Measurements from ENCODE around the gene HSF5.

HSF5 gene

GRCh38 chr17:58394534-58395223, 93.5 kb downstream of the HSF5 start:
- no peaks in the 10 kb centered on the region for H4K20me1 ChIP-seq (ENCODE audit: insufficient read depth, low read length)
- TF ChIP-seq EZH2 (IDR thresholded peaks at IDR 0.05; ENCODE audit: borderline replicate concordance, low read depth, low read length, severe bottlenecking) (no peak), CTCF (IDR thresholded peaks at IDR 0.05; ENCODE audit: borderline replicate concordance, extremely low read depth, low read length, poor library complexity, severe bottlenecking) (no peak)
- DNase-seq = no peak
- no peak overlapping the region for H3K4me2 ChIP-seq (ENCODE audit: insufficient read depth, low read length)
- H3K79me2 ChIP-seq (ENCODE audit: insufficient read depth, low read length) = no peaks in the 10 kb centered on the region
- H3K9ac ChIP-seq (ENCODE audit: low read depth, low read length) = no peak overlapping the region
- H3K4me1 ChIP-seq (ENCODE audit: insufficient read depth, low read length) = no peaks in the 10 kb centered on the region
- H3K36me3 ChIP-seq (ENCODE audit: insufficient read depth, low read length) = no peaks in the 10 kb centered on the region
- peaks cover 29% of the 10 kb centered on the region for H3K27me3 ChIP-seq (ENCODE audit: insufficient read depth, low read length, poor library complexity)
- ATAC-seq (ENCODE audit: insufficient read depth, low read depth) = no peak
- no peak overlapping the region for H3K27ac ChIP-seq (ENCODE audit: low read length)
- no peaks in the 10 kb centered on the region for H3K9me3 ChIP-seq (ENCODE audit: insufficient read depth, low read length, severe bottlenecking)
- no peak overlapping the region for H2AFZ ChIP-seq (ENCODE audit: low read depth, low read length)
- H3K4me3 ChIP-seq (ENCODE audit: low read depth in 1 of 2, low read length in 2 of 2) = no peak overlapping the region

- DNase-seq (no peak), ATAC-seq (ENCODE audit: insufficient read depth, low read depth) (no peak)
- Histone ChIP-seq H3K9ac (ENCODE audit: low read depth, low read length) (no peak overlapping the region), H2AFZ (ENCODE audit: low read depth, low read length) (no peak overlapping the region), H3K27ac (ENCODE audit: low read length) (no peak overlapping the region), H3K4me2 (ENCODE audit: insufficient read depth, low read length) (no peak overlapping the region), H3K9me3 (ENCODE audit: insufficient read depth, low read length, severe bottlenecking) (no peaks in the 10 kb centered on the region), H3K79me2 (ENCODE audit: insufficient read depth, low read length) (no peaks in the 10 kb centered on the region), H4K20me1 (ENCODE audit: insufficient read depth, low read length) (no peaks in the 10 kb centered on the region), H3K36me3 (ENCODE audit: insufficient read depth, low read length) (no peaks in the 10 kb centered on the region), H3K4me1 (ENCODE audit: insufficient read depth, low read length) (peaks cover 6% of the 10 kb centered on the region), H3K27me3 (ENCODE audit: insufficient read depth, low read length, poor library complexity) (peaks cover 19% of the 10 kb centered on the region), H3K4me3 (ENCODE audit: low read depth in 1 of 2, low read length in 2 of 2) (no peak overlapping the region)
- TF ChIP-seq EZH2 (IDR thresholded peaks at IDR 0.05; ENCODE audit: borderline replicate concordance, low read depth, low read length, severe bottlenecking) = no peak
- TF ChIP-seq CTCF (IDR thresholded peaks at IDR 0.05; ENCODE audit: borderline replicate concordance, extremely low read depth, low read length, poor library complexity, severe bottlenecking) = no peak
These were observed 96.8 kb downstream of the HSF5 start for GRCh38 chr17:58391302-58391984.

- Histone ChIP-seq H3K9me3 (ENCODE audit: insufficient read depth, low read length, severe bottlenecking) (no peaks in the 10 kb centered on the region), H3K36me3 (ENCODE audit: insufficient read depth, low read length) (no peaks in the 10 kb centered on the region), H3K4me1 (ENCODE audit: insufficient read depth, low read length) (peaks cover 6% of the 10 kb centered on the region), H3K79me2 (ENCODE audit: insufficient read depth, low read length) (no peaks in the 10 kb centered on the region), H3K4me3 (ENCODE audit: low read depth in 1 of 2, low read length in 2 of 2) (no peak overlapping the region), H3K4me2 (ENCODE audit: insufficient read depth, low read length) (no peak overlapping the region), H2AFZ (ENCODE audit: low read depth, low read length) (no peak overlapping the region), H3K27me3 (ENCODE audit: insufficient read depth, low read length, poor library complexity) (peaks cover 16% of the 10 kb centered on the region), H4K20me1 (ENCODE audit: insufficient read depth, low read length) (no peaks in the 10 kb centered on the region), H3K9ac (ENCODE audit: low read depth, low read length) (no peak overlapping the region), H3K27ac (ENCODE audit: low read length) (no peak overlapping the region)
- TF ChIP-seq CTCF (IDR thresholded peaks at IDR 0.05; ENCODE audit: borderline replicate concordance, extremely low read depth, low read length, poor library complexity, severe bottlenecking) = no peak
- TF ChIP-seq EZH2 (IDR thresholded peaks at IDR 0.05; ENCODE audit: borderline replicate concordance, low read depth, low read length, severe bottlenecking) = no peak
- ATAC-seq (ENCODE audit: insufficient read depth, low read depth) (no peak), DNase-seq (no peak)
These were observed 97.3 kb downstream of the HSF5 start for GRCh38 chr17:58390884-58391283.

All from DND-41 (cell line).